HepG2 (cell line): ENCODE measurements around the gene FAM83C. TPM values are rescaled to one million over a fixed set of nuclear protein-coding genes. Genes with fewer than 3 reads are reported as not detected.

Experiments
- AFF4 ChIP-seq: sonication (generic); formaldehyde crosslinking; IDR thresholded peaks from 2 replicates; pipeline ENCODE4 v1.4.0; 2020; ENCODE audit warnings: missing genetic modification reagents
- ARNT2 ChIP-seq: sonication (generic); formaldehyde crosslinking; IDR thresholded peaks from 2 replicates; pipeline ENCODE4 v1.8.0; 2022; ENCODE audit warnings: mild to moderate bottlenecking, low read depth, missing genetic modification reagents, moderate library complexity
- CCAR2 ChIP-seq: fragments of 200-400 bp; formaldehyde crosslinking; optimal IDR thresholded peaks from 2 replicates; pipeline ENCODE3; 2018; ENCODE audit warnings: low read depth, mild to moderate bottlenecking, low read length, moderate library complexity
- FOXP4 ChIP-seq: sonication (generic); formaldehyde crosslinking; IDR thresholded peaks from 2 replicates; pipeline ENCODE4 v1.4.0; 2020; ENCODE audit warnings: missing genetic modification reagents
- GLMP ChIP-seq: sonication (generic); formaldehyde crosslinking; IDR thresholded peaks from 2 replicates; pipeline ENCODE4 v1.9.0; 2021; ENCODE audit warnings: missing genetic modification reagents, mild to moderate bottlenecking, borderline replicate concordance
- HES4 ChIP-seq: sonication (generic); formaldehyde crosslinking; IDR thresholded peaks from 2 replicates; pipeline ENCODE4 v1.9.0; 2021; ENCODE audit warnings: mild to moderate bottlenecking, missing genetic modification reagents, borderline replicate concordance
- IRF1 ChIP-seq: sonication (generic); formaldehyde crosslinking; IDR thresholded peaks from 2 replicates; pipeline ENCODE4 v1.4.0; 2020; ENCODE audit warnings: low read depth, mild to moderate bottlenecking, missing genetic modification reagents
- NFATC3 ChIP-seq: sonication (generic); formaldehyde crosslinking; IDR thresholded peaks from 2 replicates; pipeline ENCODE4 v1.5.1; 2020; ENCODE audit warnings: mild to moderate bottlenecking, missing genetic modification reagents
- PAF1 ChIP-seq: IDR thresholded peaks from 2 replicates; pipeline ENCODE4 v1.6.1; 2016; ENCODE audit warnings: missing genetic modification reagents, missing compliant biosample characterization
- TAF15 ChIP-seq: fragments of 200-400 bp; formaldehyde crosslinking; IDR thresholded peaks from one replicate; pipeline ENCODE4 v1.6.1; 2018; ENCODE audit warnings: mild to moderate bottlenecking, low read depth, low read length; ENCODE audit not compliant: poor library complexity, severe bottlenecking
- ZNF160 ChIP-seq: sonication (generic); formaldehyde crosslinking; IDR thresholded peaks from 2 replicates; pipeline ENCODE4 v1.8.0; 2022; ENCODE audit warnings: mild to moderate bottlenecking, inconsistent platforms, missing genetic modification reagents
- ZNF24 ChIP-seq: fragments of 450-650 bp; IDR thresholded peaks from 2 replicates; pipeline ENCODE4 v1.6.1; 2017; ENCODE audit warnings: antibody characterized with exemption, mild to moderate bottlenecking
- ZNF432 ChIP-seq: sonication (generic); formaldehyde crosslinking; IDR thresholded peaks from 2 replicates; pipeline ENCODE4 v1.5.0; 2020; ENCODE audit warnings: missing genetic modification reagents, mild to moderate bottlenecking, borderline replicate concordance
- ZNF687 ChIP-seq: sonication (generic); formaldehyde crosslinking; IDR thresholded peaks from 2 replicates; pipeline ENCODE4 v1.5.1; 2020; ENCODE audit warnings: mild to moderate bottlenecking, missing genetic modification reagents, moderate library complexity
- ZNF891 ChIP-seq: sonication (generic); formaldehyde crosslinking; IDR thresholded peaks from 2 replicates; pipeline ENCODE4 v1.5.0; 2020; ENCODE audit warnings: mild to moderate bottlenecking, missing genetic modification reagents
- polyA plus RNA-seq, 8 experiments: library from polyadenylated mRNA; depleted of rRNA in 3 of 8; stranded (reverse) in 7 of 8; unstranded in 1 of 8; fragments of >200 nt; fragmentation: Illumina TruSeq in 4 of 8; extraction: Trizol in 4 of 8; gene quantifications; 2 replicates each; pipeline versions ENCODE4 v1.2.1 to v1.2.3, GENCODE V29; 2011 to 2016; ENCODE audit warnings: low read depth in 4 of 8, missing spikeins in 1 of 8, mixed read lengths in 1 of 8; ENCODE audit not compliant: insufficient read depth in 1 of 8
- total RNA-seq, 5 experiments: library from RNA; depleted of rRNA; stranded (reverse); fragments of >200 nt; fragmentation: Illumina TruSeq; extraction: Trizol; gene quantifications; 2 replicates each; pipeline ENCODE4 v1.2.3, GENCODE V29; 2016; ENCODE audit warnings: low read depth in 1 of 5

The FAM83C gene
- total and polyA plus RNA-seq, 2 of the 13 experiments (the other 11 are each of a cell fraction or from before 2014, with no cell fraction given) = 0.04 TPM; not detected in 1

- TF ChIP-seq ZNF687 (no peak), HES4 (no peak), IRF1 (CRISPR knock-in tag) (0 out of 2 replicates have a peak, but pooled peaks have one; percentile 60), ZNF432 (no peak), AFF4 (no peak; the same call in 1 of the 2 replicates), FOXP4 (CRISPR knock-in tag) (0 out of 2 replicates have a peak, but pooled peaks have one; percentile 18), GLMP (peak; percentile 84; the same call in 1 of the 2 replicates), NFATC3 (peak; percentile 56; the same call in 1 of the 2 replicates), ARNT2 (CRISPR knock-in tag) (0 out of 2 replicates have a peak, but pooled peaks have one; percentile 23), CCAR2 (no peak), PAF1 (CRISPR knock-in tag) (0 out of 2 replicates have a peak, but pooled peaks have one; percentile 25), ZNF160 (CRISPR knock-in tag) (peak; percentile 84; the same call in 1 of the 2 replicates), ZNF24 (no peak), TAF15 (no peak), ZNF891 (no peak)
Measured at GRCh38 chr20:35283441-35284266, 8.6 kb downstream of the FAM83C start (continued).
